NCI-H1417 treated with DMSO at 0.1 percent for 48 hours (cell line): ENCODE data around the gene LIMS4.
"Not testable (repeated sequence)": the region's sequence is repeated elsewhere in the genome, so short reads cannot be mapped to it uniquely, and the experiment has no call there.

Experiments used
- DNase-seq: peaks from one replicate; lab custom pipeline; 2025; lab: John Stamatoyannopoulos, UW

Gene LIMS4

DNA sequence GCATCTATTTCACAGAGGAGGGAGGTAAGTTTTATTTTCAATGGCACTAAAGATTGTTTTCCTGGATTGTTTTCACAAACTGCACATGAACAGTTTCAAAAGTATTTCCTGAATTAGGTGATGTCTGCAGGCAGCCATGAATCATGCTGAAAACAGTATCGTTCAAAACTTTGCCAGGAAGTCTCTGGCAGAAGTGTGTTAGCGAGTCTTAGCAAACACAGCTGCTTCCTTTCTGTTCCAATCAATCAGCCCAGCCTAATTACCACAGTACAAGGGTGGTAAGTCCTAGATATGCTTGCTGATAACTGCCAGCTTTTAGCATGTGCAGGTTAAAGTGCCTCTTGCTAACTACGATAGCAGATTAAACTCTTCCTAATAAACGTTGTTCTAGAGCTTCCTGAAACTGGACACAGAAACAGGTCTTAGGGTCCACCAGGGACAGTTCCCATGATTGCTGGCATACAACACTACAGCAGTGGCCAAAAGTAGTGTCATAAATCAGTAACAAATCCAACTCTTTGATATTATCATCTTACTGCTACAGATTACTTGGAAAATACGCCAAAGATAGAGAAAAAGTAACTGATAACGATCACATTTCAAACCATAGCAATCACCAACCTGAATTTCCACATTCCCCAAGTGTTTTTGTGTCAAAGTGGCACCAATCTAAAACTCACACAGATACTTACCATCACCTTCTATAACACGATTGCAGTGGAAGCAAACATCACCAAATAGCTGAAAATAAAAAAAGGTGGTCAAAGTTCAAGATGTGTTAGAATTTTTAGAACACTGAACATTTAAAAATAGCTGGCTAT is 23.3 kb downstream of the LIMS4 start:
- DNase-seq, result not testable (repeated sequence)

DNA sequence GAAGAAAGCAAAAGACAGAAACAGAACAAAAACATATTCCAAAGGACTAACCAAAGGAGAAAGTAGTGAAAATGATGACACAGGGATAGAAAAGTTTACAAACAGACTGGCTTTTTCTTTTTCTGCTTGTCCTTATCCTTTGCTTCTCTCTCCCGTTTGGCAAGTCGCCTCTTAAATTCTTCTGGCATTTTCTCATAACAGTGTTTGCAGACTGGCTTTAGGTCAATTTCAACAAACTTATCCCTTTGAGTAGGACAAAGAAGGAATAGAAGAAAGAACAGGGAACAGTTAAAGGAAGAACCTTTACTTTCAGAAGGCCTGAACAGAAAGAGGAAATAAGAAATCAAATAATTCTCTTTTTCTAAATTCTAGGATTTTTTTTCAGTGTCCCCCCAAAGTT is 26.0 kb downstream of the LIMS4 start:
- not testable (repeated sequence) for DNase-seq

DNA sequence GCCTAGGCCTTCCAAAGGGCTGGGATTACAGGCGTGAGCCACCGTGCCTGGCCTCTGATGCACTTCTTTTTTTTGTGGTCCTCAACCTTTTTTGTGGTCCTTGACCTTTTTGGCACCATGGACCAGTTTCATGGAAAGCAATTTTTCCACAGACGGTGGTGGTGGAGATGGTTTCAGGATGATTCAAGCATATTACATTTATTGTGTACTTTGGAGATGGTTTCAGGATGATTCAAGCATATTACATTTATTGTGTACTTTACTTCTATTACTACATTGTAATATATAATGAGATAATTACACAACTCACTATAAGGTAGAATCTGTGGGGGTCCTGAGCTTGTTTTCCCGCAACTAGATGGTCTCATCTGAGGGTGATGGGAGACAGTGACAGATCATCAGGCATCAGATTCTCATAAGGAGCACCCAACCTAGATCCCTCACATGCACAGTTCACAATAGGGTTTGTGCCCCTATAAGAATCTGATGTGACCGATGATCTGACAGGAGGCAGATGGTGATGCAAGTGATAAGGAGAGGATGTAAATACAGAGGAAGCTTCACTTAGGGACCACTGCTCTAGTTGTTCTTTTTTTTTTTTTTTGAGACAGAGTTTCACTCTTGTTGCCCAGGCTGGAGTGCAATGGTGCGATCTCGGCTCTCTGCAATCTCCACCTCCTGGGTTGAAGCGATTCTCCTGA is 29.2 kb downstream of the LIMS4 start:
- not testable (repeated sequence) for DNase-seq

DNA sequence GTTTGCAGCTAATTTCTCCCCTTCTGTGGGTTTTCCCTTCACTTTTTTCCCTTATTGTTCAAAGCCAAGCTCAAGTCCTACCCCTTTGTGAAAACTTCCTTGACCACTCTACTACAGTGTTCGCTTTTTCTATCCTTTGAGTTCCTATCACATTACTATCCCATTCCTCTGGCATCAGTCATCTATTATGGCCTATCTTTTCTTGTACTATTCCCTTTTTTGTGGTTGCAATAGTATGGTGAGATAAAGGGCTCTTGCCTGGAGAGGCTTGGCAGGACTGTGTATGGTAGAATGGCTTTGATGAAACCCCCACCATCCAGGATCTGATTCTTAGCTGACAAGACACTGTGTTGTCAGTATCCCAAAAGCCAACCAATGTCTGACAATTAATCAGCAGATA is 30.7 kb downstream of the LIMS4 start:
- DNase-seq, result not testable (repeated sequence)

DNA sequence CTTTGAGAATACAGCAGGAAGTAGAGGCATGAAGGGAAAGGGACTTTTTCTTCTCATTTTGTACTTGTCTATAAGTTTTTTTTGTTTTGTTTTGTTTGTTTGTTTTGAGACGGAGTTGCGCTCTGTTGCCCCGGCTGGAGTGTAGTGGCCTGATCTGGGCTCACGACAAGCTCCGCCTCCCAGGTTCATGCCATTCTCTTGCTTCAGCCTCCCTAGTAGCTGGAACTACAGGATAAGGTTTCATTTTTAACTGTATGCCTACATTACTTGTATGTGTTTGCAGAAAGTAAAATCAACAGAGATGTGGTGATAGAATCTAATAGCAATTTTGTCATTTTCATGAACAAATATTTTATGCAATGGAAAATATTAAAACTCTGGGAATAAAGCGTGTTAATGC is 38.1 kb downstream of the LIMS4 start:
- not testable (repeated sequence) for DNase-seq

DNA sequence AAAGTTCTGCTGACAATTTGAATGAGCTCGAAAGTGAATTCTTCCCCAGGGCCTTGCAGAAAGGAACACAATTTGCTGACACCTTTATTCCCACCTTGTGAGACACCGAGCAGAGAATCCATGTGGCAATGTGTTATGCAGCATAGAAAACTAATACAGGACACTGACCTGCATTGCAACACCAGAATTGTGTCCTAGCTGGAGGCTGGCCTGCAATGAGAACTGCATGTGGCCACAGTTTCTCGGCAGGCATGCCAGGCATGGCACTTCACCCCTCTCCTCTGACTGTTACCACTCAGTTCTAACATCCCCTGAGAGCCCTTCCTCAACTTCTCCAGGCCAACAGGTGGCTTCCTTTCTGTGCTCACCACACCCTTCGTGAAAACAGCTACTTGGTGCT is 46.9 kb downstream of the LIMS4 start:
- DNase-seq, result not testable (repeated sequence)

DNA sequence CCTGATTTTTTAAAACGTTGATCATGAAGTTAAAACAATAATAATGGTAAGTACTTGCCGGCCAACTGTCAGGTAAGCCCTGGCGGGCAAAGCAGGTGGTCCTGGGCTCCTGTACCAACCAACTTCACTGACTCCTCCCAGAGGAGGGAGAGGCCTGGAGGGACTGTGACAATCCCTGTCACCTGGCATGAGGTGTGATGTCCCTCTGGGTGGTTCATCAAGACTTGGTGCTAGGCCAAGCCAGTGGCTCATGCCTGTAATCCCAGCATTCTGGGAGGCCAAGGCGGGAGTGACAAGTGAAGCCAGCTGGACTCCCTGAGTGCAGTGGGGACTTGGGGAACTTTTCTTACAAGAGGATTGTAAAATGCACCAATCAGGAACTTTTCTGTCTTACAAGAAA is 48.2 kb downstream of the LIMS4 start:
- DNase-seq, result not testable (repeated sequence)

DNA sequence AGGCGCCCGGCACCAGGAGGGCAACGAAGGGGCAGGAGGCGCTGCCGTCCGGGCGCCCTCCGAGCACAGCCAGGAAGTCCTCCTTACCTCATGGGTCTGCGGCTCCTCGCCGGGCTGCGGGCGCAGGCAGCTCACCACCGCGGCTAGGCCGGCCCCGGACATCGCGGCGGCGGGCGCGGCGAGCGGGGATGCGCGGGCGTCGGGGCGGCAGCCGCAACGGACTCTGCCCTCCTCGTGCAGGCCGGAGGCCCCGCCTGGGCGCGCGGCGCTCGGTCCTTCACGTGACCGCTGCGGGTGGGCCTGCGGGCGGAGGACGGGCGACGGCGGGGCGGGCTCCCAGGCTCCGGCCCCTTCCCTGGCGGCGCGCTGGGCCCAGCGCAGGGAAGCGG is 49.0 kb downstream of the LIMS4 start:
- not testable (repeated sequence) for DNase-seq

DNA sequence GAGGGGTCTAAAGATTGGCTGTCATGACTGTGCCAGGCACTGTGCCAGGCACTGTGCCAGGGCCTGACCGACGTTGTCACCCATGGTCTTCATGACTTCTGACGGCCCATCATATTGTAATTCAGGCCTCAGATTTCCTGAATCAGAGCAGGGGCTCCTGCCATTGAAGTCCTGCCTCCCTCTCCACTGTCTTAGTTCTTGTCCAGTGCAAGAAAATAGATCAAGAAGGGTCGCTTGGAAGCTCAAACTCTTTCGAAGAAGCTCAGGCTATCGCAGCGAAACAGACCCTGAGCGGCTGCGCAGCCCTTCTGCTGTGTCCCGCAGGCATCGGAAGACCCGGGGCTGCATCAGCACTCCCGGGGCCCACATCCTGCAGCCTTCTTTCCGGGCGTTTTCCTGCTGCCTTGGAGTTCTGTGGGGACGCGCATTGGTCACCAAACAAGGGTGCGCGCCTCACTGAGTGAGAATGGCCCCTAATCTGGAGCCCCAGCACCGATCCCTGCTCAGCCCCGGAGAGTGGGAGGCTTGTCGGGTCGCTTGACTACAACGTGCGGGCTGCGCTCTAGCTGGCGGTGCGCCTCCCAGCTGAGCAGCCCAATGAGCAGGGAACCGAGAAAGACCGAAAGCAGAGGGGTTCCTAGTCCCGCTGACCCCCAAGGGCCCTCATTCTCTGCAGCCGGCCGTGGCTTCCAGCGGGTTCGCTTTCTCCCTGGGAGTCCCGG is 49.6 kb downstream of the LIMS4 start:
- DNase-seq, result not testable (repeated sequence)

DNA sequence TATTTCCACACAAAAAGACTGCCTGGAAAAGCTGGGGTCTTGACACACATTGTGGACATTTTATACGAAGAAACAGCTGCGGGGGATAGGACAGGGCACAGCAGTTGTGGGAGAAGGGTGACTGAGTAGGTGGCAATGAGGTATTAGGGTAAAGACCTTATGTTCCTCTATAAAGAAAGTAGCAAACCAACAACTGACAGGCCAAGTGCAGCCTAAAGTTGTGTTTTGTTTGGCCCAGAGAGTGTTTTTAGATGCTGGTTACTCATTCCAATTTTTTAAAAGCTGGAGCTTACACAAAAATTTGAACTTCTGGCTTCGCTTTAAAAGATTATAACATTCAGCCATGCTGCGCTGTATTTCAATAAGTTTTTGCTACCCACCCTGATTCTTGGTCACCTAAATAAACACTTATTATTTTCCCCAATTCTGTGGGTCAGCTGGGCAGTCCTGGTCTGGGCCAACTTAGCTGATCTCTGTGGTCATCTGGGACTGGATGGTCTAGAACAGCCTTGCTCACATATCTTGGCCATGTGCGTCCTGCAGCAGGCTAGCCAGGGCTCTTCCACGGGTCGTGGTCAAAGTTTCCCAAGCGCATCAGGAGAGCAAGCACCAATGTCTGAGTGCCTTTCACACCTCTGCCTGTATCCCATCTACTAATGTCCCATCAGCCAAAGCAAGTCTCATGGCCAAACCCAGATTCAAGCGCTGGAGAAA is 51.8 kb downstream of the LIMS4 start:
- DNase-seq, result not testable (repeated sequence)

DNA sequence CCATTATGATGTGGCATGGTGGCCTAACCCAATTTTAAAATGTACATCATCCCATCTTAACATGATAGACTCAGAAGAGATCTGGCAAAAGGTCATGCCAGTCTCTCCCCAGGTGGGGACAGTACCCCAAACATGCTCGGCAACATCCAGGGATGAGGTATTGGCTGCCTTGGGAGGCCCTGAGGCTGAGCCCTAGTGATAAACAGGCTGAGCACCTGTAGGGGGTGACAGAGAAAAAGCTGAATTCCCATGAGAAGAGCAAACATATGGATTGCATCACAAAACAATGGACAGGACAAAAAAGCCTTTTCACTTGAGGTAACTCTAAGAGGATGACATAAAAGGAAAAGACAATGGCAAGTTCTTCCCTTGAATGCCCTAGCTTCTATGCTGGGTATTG is 65.5 kb downstream of the LIMS4 start:
- not testable (repeated sequence) for DNase-seq

DNA sequence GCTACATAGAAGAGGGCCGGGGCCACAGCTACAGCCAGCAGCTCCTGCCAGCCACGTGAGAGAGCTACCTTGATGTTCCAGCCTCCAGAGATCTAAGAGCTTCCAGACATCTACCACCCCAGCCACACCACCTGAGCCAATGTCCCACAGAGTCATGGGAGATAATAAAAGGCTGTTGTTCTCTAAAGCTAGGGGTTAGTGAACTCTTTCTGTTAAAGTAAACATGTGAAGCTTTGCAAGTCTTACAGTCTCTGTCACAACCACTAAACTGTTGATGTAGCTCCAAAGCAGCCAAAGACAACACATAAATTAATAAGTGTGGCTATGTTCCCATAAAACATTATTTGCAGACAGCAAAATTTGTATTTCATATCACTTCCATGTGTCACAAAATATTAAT is 67.6 kb downstream of the LIMS4 start:
- DNase-seq, result not testable (repeated sequence)

DNA sequence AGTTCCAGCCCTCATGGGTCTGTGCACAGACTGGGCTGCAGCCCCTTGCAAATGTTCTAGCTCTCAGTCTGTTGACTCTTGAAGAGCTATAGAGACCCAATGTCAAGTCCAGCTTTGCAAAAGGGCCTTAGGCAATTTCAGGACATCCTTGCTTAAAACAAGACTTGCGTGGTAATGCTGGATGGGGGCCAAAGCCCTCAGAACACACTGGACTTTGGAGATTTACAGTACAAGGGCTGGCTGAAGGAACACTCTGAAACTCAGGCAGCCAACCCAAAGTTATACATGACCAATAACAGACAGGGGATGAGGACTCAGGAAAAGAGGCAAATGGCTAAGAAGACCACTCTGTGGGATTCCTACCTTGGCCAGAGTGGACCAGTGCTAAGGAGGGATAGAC is 68.4 kb downstream of the LIMS4 start:
- not testable (repeated sequence) for DNase-seq

DNA sequence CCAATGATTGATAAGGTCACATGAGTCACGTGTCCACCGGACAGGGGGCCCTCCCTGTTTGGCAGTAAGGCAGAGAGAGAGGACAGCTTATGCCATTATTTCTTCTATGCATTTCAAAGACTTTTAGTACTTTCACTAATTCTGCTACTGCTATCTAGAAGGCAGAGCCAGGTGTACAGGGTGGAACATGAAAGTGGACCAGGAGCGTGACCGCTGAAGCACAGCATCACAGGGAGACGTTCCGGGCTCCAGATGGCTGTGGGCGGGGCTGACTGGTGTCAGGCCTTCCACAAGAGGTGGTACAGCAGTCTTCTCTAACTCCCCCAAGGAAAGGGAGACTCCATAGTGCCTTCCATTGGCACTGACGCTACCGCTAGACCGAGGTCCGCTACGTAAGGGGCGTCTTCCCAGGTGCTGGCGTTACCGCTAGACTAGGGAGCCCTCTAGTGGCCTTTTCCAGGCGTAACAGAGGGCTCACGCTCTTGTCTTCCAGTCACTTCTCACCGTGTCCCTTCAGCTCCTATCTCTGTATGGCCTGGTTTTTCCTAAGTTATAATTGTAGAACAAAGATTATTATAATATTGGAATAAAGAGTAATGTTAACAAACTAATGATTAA is 71.5 kb downstream of the LIMS4 start:
- DNase-seq, result not testable (repeated sequence)

DNA sequence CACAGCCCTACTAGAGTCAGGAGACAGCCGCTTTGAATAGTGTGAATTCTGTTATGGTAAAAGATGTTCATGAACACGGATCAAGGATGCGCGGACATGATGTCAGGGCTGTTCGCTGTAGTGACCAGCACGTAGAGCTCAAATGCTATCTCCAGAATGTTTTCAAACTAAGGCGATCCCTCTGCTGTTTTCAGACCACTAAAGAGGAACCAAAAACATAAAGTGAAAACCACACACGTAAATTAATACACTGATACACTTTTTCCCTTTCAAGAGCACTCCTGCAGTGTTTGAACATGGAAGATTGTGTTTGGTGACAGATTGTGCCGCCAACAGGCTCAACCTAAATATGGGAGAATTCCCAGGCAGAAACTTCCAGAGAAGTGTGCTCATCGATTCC is 73.2 kb downstream of the LIMS4 start:
- DNase-seq, result not testable (repeated sequence)

DNA sequence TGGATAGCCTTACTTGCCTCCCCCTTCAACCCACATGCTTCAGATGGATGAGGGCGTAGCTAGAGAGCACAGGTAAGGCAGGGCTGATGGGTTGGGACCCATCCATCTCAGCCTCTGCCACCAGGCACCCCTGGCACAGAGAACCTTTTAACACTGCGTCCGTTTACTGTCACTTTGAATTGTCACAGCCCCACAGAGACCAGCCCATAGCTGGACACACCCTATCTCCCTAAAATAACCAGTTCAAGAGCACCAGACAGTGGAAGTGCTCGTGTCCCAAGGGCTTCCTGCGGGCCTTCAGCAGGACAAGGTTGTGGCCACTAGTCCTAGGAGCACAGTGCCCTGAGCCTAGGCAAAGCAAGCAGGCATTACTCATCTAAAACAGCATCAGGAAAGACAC is 76.6 kb downstream of the LIMS4 start:
- DNase-seq, result not testable (repeated sequence)
